SK-N-SH treated with all-trans-retinoic acid at 6 μM for 48 hours (cell line): ENCODE data around the gene RBFOX2.

Experiments
- ATAC-seq: fragments of 200-7000 bp; cut with Tn5 transposase; 3 replicates; pipeline ENCODE4 v1.9.1; 2020; ENCODE audit warnings: mild to moderate bottlenecking, moderate library complexity
- CREB5 ChIP-seq: fragments of 250-450 bp; sonication (Bioruptor Pico); IDR thresholded peaks from 2 replicates; pipeline ENCODE4 v1.5.1; 2020; ENCODE audit warnings: low read depth, mild to moderate bottlenecking, moderate library complexity
- CSDC2 ChIP-seq: fragments of 250-450 bp; sonication (Bioruptor Pico); IDR thresholded peaks from 2 replicates; pipeline ENCODE4 v1.5.0; 2020; ENCODE audit warnings: mild to moderate bottlenecking, moderate library complexity
- CSRNP3 ChIP-seq: fragments of 250-450 bp; sonication (Bioruptor Pico); IDR thresholded peaks from 2 replicates; pipeline ENCODE4 v1.5.1; 2021; ENCODE audit warnings: mild to moderate bottlenecking, moderate library complexity
- ESRRG ChIP-seq: fragments of 250-450 bp; sonication (Bioruptor Pico); IDR thresholded peaks from 2 replicates; pipeline ENCODE4 v1.6.1; 2021; ENCODE audit warnings: mild to moderate bottlenecking
- GLIS3 ChIP-seq: fragments of 250-450 bp; sonication (Bioruptor Pico); IDR thresholded peaks from 2 replicates; pipeline ENCODE4 v1.5.0; 2020; ENCODE audit warnings: mild to moderate bottlenecking, moderate library complexity
- ISL1 ChIP-seq: fragments of 250-450 bp; sonication (Bioruptor Pico); IDR thresholded peaks from 2 replicates; pipeline ENCODE4 v2.1.2; 2022; ENCODE audit warnings: mild to moderate bottlenecking, moderate library complexity
- OSR1 ChIP-seq: fragments of 250-450 bp; sonication (Bioruptor Pico); IDR thresholded peaks from 2 replicates; pipeline ENCODE4 v1.8.0; 2022; ENCODE audit warnings: moderate library complexity, mild to moderate bottlenecking, inconsistent platforms
- PATZ1 ChIP-seq: fragments of 250-450 bp; sonication (Bioruptor Pico); IDR thresholded peaks from 2 replicates; pipeline ENCODE4 v1.8.0; 2020; ENCODE audit warnings: mild to moderate bottlenecking, moderate library complexity, borderline replicate concordance
- POU6F1 ChIP-seq: fragments of 250-450 bp; sonication (Bioruptor Pico); IDR thresholded peaks from 2 replicates; pipeline ENCODE4 v1.8.0; 2021; ENCODE audit warnings: low read depth, mild to moderate bottlenecking, moderate library complexity, borderline replicate concordance
- PPARA ChIP-seq: fragments of 250-450 bp; sonication (Bioruptor Pico); IDR thresholded peaks from 2 replicates; pipeline ENCODE4 v1.5.0; 2020; ENCODE audit warnings: mild to moderate bottlenecking, borderline replicate concordance
- RARB ChIP-seq: fragments of 250-450 bp; sonication (Bioruptor Pico); IDR thresholded peaks from 2 replicates; pipeline ENCODE4 v1.8.0; 2021; ENCODE audit warnings: mild to moderate bottlenecking, moderate library complexity
- TCF4 ChIP-seq: fragments of 250-450 bp; sonication (Bioruptor Pico); IDR thresholded peaks from 2 replicates; pipeline ENCODE4 v1.8.0; 2021; ENCODE audit warnings: mild to moderate bottlenecking, moderate library complexity, borderline replicate concordance
- TOX ChIP-seq: fragments of 250-450 bp; sonication (Bioruptor Pico); IDR thresholded peaks from 2 replicates; pipeline ENCODE4 v1.8.0; 2021; ENCODE audit warnings: mild to moderate bottlenecking, moderate library complexity, borderline replicate concordance
- TSHZ2 ChIP-seq: fragments of 250-450 bp; sonication (Bioruptor Pico); IDR thresholded peaks from 2 replicates; pipeline ENCODE4 v1.5.0; 2020; ENCODE audit warnings: mild to moderate bottlenecking, moderate library complexity
- ZC3H10 ChIP-seq: fragments of 250-450 bp; sonication (Bioruptor Pico); IDR thresholded peaks from 2 replicates; pipeline ENCODE4 v1.5.1; 2021; ENCODE audit warnings: mild to moderate bottlenecking, moderate library complexity
- ZFP3 ChIP-seq: fragments of 250-450 bp; sonication (Bioruptor Pico); IDR thresholded peaks from 2 replicates; pipeline ENCODE4 v1.5.0; 2020; ENCODE audit warnings: mild to moderate bottlenecking, moderate library complexity
- ZFP30 ChIP-seq: fragments of 450-650 bp; formaldehyde crosslinking; IDR thresholded peaks from 2 replicates; pipeline ENCODE4 v1.5.0; 2022; ENCODE audit warnings: mild to moderate bottlenecking, moderate library complexity
- ZNF565 ChIP-seq: fragments of 450-650 bp; formaldehyde crosslinking; conservative IDR thresholded peaks from 2 replicates; pipeline ENCODE4 v1.5.0; 2020; ENCODE audit warnings: low read depth, mild to moderate bottlenecking, moderate library complexity
- ZNF70 ChIP-seq: fragments of 450-650 bp; formaldehyde crosslinking; IDR thresholded peaks from 2 replicates; pipeline ENCODE4 v1.5.0; 2020; ENCODE audit warnings: mild to moderate bottlenecking, moderate library complexity
- ZNF8 ChIP-seq: fragments of 450-650 bp; formaldehyde crosslinking; IDR thresholded peaks from 2 replicates; pipeline ENCODE4 v1.5.0; 2020; ENCODE audit warnings: mild to moderate bottlenecking, moderate library complexity

Gene RBFOX2

GRCh38 chr22:35887296-35887875 is 141.2 kb downstream of the RBFOX2 start:
- TF ChIP-seq CREB5 (CRISPR knock-in tag) (no peak), ZFP30 (no peak), GLIS3 (CRISPR knock-in tag) (no peak), ZFP3 (CRISPR knock-in tag) (no peak), PPARA (no peak), ZC3H10 (CRISPR knock-in tag) (no peak), CSRNP3 (no peak), ESRRG (CRISPR knock-in tag) (no peak), OSR1 (no peak), ZNF565 (CRISPR knock-in tag) (no peak), TSHZ2 (no peak), POU6F1 (CRISPR knock-in tag) (no peak), ZNF70 (CRISPR knock-in tag) (no peak), TCF4 (CRISPR knock-in tag) (no peak), TOX (CRISPR knock-in tag) (no peak), ZNF8 (CRISPR knock-in tag) (no peak), PATZ1 (CRISPR knock-in tag) (no peak), CSDC2 (CRISPR knock-in tag) (no peak), ISL1 (CRISPR knock-in tag) (no peak)
- TF ChIP-seq, all 23 proteins: peak for 0
- no peak for ATAC-seq

GRCh38 chr22:35886309-35886708 is 142.3 kb downstream of the RBFOX2 start:
- no peak for TF ChIP-seq RARB (CRISPR knock-in tag)
- TF ChIP-seq TCF4 (CRISPR knock-in tag): no peak
- TF ChIP-seq PATZ1 (CRISPR knock-in tag): no peak
- TF ChIP-seq ISL1 (CRISPR knock-in tag): no peak
- TF ChIP-seq TSHZ2: no peak
- TF ChIP-seq ZC3H10 (CRISPR knock-in tag): no peak
- TF ChIP-seq, all 23 proteins: peak for 0
- ATAC-seq: no peak
